SK-N-SH (cell line): ENCODE data around the gene NDFIP1. TPM values are rescaled to one million over a fixed set of nuclear protein-coding genes. Genes with fewer than 3 reads are reported as not detected.

Source experiments
- CTCF ChIA-PET: fragments of 300-600, 350-600 bp; formaldehyde crosslinking; extraction: SDS; loops from one replicate; lab custom pipeline; 2021; lab: Yijun Ruan, JAX
- POLR2A ChIA-PET: fragments of 350-600 bp; sonication (Branson Sonifier 250); formaldehyde crosslinking; extraction: SDS; loops from one replicate; lab custom pipeline; 2020; ENCODE audit warnings: antibody characterized with exemption, inconsistent platforms; lab: Yijun Ruan, JAX
- DNase-seq: peaks from one replicate; pipeline ENCODE4 v3.0.0; 2012
- H2AFZ ChIP-seq: fragments of 200-600 bp; sonication (generic); 2 replicates; pipeline ENCODE4 v1.8.1; 2016; ENCODE audit warnings: antibody characterized with exemption, mild to moderate bottlenecking, low read depth
- H3F3A ChIP-seq: fragments of 200-600 bp; sonication (generic); replicated peaks from 2 replicates; pipeline ENCODE3; 2016; ENCODE audit warnings: antibody characterized with exemption, mild to moderate bottlenecking; ENCODE audit not compliant: insufficient read depth
- H3K27ac ChIP-seq, 2 experiments: fragments of 200-500 bp in 1 of 2; fragments of 200-600 bp in 1 of 2; sonication (Bioruptor generic) in 1 of 2; sonication (generic), shearing (Covaris generic) in 1 of 2; 2 replicates each; pipeline versions ENCODE4 v1.5.1 to v1.6.1; 2014 to 2016; ENCODE audit warnings: low read depth in 2 of 2, inconsistent platforms in 1 of 2, low read length in 1 of 2, mild to moderate bottlenecking in 1 of 2, mixed read lengths in 1 of 2
- H3K27me3 ChIP-seq: fragments of 200-600 bp; sonication (generic), shearing (Covaris generic); 2 replicates; pipeline ENCODE4 v1.6.1; 2016; ENCODE audit warnings: mixed run types; ENCODE audit not compliant: insufficient read depth
- H3K36me3 ChIP-seq, 2 experiments: fragments of 200-500 bp in 1 of 2; fragments of 200-600 bp in 1 of 2; sonication (Bioruptor generic) in 1 of 2; sonication (generic) in 1 of 2; replicated peaks in 1 of 2; 2 replicates each; pipeline versions ENCODE3 to v1.5.1; 2014 to 2016; ENCODE audit warnings: low read length in 1 of 2, mild to moderate bottlenecking in 1 of 2; ENCODE audit not compliant: insufficient read depth in 2 of 2, control insufficient read depth in 1 of 2
- H3K4me1 ChIP-seq, 2 experiments: fragments of 200-500 bp in 1 of 2; fragments of 200-600 bp in 1 of 2; sonication (Bioruptor generic) in 1 of 2; sonication (generic), shearing (Covaris generic) in 1 of 2; 2 replicates each; pipeline versions ENCODE4 v1.5.1 to v1.6.1; 2014 to 2016; ENCODE audit warnings: low read depth in 1 of 2, low read length in 1 of 2, mixed run types in 1 of 2; ENCODE audit not compliant: insufficient read depth in 2 of 2, control insufficient read depth in 1 of 2
- H3K4me2 ChIP-seq: fragments of 200-600 bp; sonication (generic), shearing (Covaris generic); 2 replicates; pipeline ENCODE4 v1.6.1; 2017; ENCODE audit warnings: mixed run types
- H3K4me3 ChIP-seq, 2 experiments: fragments of 200-500 bp in 1 of 2; fragments of 200-600 bp in 1 of 2; sonication (Bioruptor generic) in 1 of 2; sonication (generic), shearing (Covaris generic) in 1 of 2; 2 replicates each; pipeline versions ENCODE4 v1.5.1 to v1.8.1; 2014 to 2016; ENCODE audit warnings: low read depth in 2 of 2, inconsistent platforms in 1 of 2, low read length in 1 of 2, mild to moderate bottlenecking in 1 of 2, mixed read lengths in 1 of 2, moderate library complexity in 1 of 2
- H3K79me2 ChIP-seq: fragments of 200-600 bp; sonication (generic); 2 replicates; pipeline ENCODE4 v1.8.1; 2017; ENCODE audit warnings: mild to moderate bottlenecking; ENCODE audit not compliant: insufficient read depth
- H3K9ac ChIP-seq: fragments of 200-600 bp; sonication (generic); 2 replicates; pipeline ENCODE4 v1.6.1; 2017; ENCODE audit warnings: mixed run types
- H3K9me2 ChIP-seq: fragments of 200-600 bp; sonication (generic); 2 replicates; pipeline ENCODE4 v1.6.1; 2017; ENCODE audit warnings: mixed run types
- H3K9me3 ChIP-seq: fragments of 200-600 bp; sonication (generic); 2 replicates; pipeline ENCODE4 v1.6.1; 2017; ENCODE audit warnings: mixed run types, mild to moderate bottlenecking, moderate library complexity
- H4K20me1 ChIP-seq: fragments of 200-600 bp; sonication (generic); 2 replicates; pipeline ENCODE4 v1.6.1; 2017; ENCODE audit warnings: mild to moderate bottlenecking, mixed run types; ENCODE audit not compliant: insufficient read depth
- CHD2 ChIP-seq: fragments of 150-350 bp; IDR thresholded peaks from 2 replicates; pipeline ENCODE4 v1.6.1; 2018; ENCODE audit warnings: low read length; ENCODE audit not compliant: partially characterized antibody
- ELF1 ChIP-seq: IDR thresholded peaks from 2 replicates; pipeline ENCODE4 v1.4.0; 2012
- EP300 ChIP-seq, 2 experiments: IDR thresholded peaks; 2 replicates each; pipeline versions ENCODE4 v1.4.0 to v1.6.1; 2012; ENCODE audit warnings: borderline replicate concordance in 1 of 2, low read depth in 1 of 2, low read length in 1 of 2
- FOSL2 ChIP-seq: IDR thresholded peaks from 2 replicates; pipeline ENCODE4 v1.4.0; 2012; ENCODE audit warnings: low read depth, mild to moderate bottlenecking, moderate library complexity, borderline replicate concordance
- FOXM1 ChIP-seq: IDR thresholded peaks from 2 replicates; pipeline ENCODE4 v1.4.0; 2012; ENCODE audit warnings: low read depth, mild to moderate bottlenecking
- GABPA ChIP-seq: IDR thresholded peaks from 2 replicates; pipeline ENCODE4 v1.4.0; 2012; ENCODE audit warnings: low read depth, mild to moderate bottlenecking
- GATA2 ChIP-seq: sonication (generic); formaldehyde crosslinking; IDR thresholded peaks from 2 replicates; pipeline ENCODE4 v1.5.0; 2020; ENCODE audit warnings: mild to moderate bottlenecking, missing genetic modification reagents
- MEF2A ChIP-seq: IDR thresholded peaks from 2 replicates; pipeline ENCODE4 v1.4.0; 2012; ENCODE audit warnings: low read depth, borderline replicate concordance
- MXI1 ChIP-seq: IDR thresholded peaks from 2 replicates; pipeline ENCODE4 v1.6.1; 2012; ENCODE audit warnings: mild to moderate bottlenecking, low read depth, low read length, improper control_type of control experiment
- PBX3 ChIP-seq: IDR thresholded peaks from 2 replicates; pipeline ENCODE4; 2012
- POLR2AphosphoS5 ChIP-seq: IDR thresholded peaks from 2 replicates; pipeline ENCODE4 v1.6.1; 2012; ENCODE audit warnings: low read depth, low read length
- RCOR1 ChIP-seq: fragments of 150-350 bp; IDR thresholded peaks from 2 replicates; pipeline ENCODE4 v1.6.1; 2017; ENCODE audit warnings: antibody characterized with exemption, low read length
- RFX5 ChIP-seq: IDR thresholded peaks from 2 replicates; pipeline ENCODE4 v1.6.1; 2012; ENCODE audit warnings: mild to moderate bottlenecking, improper control_type of control experiment, low read length
- SIN3A ChIP-seq: IDR thresholded peaks from 2 replicates; pipeline ENCODE4 v1.6.1; 2012; ENCODE audit warnings: low read depth, mild to moderate bottlenecking, low read length, moderate library complexity, borderline replicate concordance
- TCF12 ChIP-seq: IDR thresholded peaks from 2 replicates; pipeline ENCODE4 v1.4.0; 2012
- TEAD4 ChIP-seq: IDR thresholded peaks from 2 replicates; pipeline ENCODE4 v1.4.0; 2012; ENCODE audit warnings: mild to moderate bottlenecking, borderline replicate concordance; ENCODE audit not compliant: insufficient read depth
- YY1 ChIP-seq: IDR thresholded peaks from 2 replicates; pipeline ENCODE4 v1.4.0; 2012; ENCODE audit warnings: low read depth, mild to moderate bottlenecking
- WGBS: methylation state at CpG from one replicate; pipeline ENCODE4 v1.1.6; 2017; ENCODE audit warnings: low lambda C conversion rate; 5-methylcytosine and 5-hydroxymethylcytosine counted together
- polyA plus RNA-seq, 3 experiments: library from polyadenylated mRNA; depleted of rRNA; stranded (reverse); fragments of >200 nt; gene quantifications; 2 replicates each; pipeline ENCODE4 v1.2.3, GENCODE V29; 2012
- TF ChIP-seq, protein P1 (sequence below): IDR thresholded peaks from 2 replicates; pipeline ENCODE4 v1.4.0; 2012; ENCODE audit warnings: low read depth, borderline replicate concordance
- TF ChIP-seq, protein P2 (sequence below): fragments of 150-350 bp; IDR thresholded peaks from 2 replicates; pipeline ENCODE4 v1.6.1; 2017; ENCODE audit warnings: antibody characterized with exemption, low read length, low read depth, borderline replicate concordance

The NDFIP1 gene
- polyA plus RNA-seq, 1 of the 3 experiments (the other 2 are of a cell fraction), result 40.0 TPM

DNA sequence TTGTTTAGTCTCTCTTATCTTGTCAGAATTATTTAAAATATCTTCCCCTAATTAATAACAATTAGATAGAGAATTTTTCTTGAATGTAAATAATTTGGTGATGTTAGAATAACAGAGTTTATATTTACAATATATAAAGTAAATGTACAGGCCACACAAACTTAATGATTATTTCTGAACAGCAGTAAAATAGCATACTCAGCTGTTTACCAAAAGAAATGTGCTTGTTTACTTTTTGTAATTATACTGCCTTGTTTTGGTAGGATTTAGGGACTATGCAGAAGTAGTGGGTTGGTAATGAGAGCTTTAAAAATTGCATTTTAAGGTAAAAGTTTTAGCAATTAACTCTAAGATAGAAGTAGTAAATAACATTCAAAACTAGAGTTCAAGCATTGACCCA lies 17.4 kb downstream of the NDFIP1 start:
- Histone ChIP-seq H3K79me2 (peaks cover 100% of the 10 kb centered on the region), H3K36me3 (peaks cover 9 to 22% of the 10 kb centered on the region in 2 experiments), H3K9ac (no peak overlapping the region), H3K9me2 (no peaks in the 10 kb centered on the region), H3K4me3 (no peak overlapping the region), H3F3A (no peaks in the 10 kb centered on the region), H3K27me3 (no peaks in the 10 kb centered on the region)
- DNase-seq, result no peak
- ChIA-PET CTCF (interaction anchor here (1.4 to 1.7 kb wide), 2 partner anchors 111 to 113 kb away, joined by 5 to 6 read pairs; partner anchors contain the start of gene GNPDA1), POLR2A (no interaction called here)
- TF ChIP-seq YY1 (no peak), SIN3A (no peak), PBX3 (no peak), GATA2 (CRISPR knock-in tag) (no peak), GABPA (no peak), TEAD4 (no peak), MEF2A (no peak), POLR2AphosphoS5 (no peak), ELF1 (no peak)
- TF ChIP-seq, protein P1, sequence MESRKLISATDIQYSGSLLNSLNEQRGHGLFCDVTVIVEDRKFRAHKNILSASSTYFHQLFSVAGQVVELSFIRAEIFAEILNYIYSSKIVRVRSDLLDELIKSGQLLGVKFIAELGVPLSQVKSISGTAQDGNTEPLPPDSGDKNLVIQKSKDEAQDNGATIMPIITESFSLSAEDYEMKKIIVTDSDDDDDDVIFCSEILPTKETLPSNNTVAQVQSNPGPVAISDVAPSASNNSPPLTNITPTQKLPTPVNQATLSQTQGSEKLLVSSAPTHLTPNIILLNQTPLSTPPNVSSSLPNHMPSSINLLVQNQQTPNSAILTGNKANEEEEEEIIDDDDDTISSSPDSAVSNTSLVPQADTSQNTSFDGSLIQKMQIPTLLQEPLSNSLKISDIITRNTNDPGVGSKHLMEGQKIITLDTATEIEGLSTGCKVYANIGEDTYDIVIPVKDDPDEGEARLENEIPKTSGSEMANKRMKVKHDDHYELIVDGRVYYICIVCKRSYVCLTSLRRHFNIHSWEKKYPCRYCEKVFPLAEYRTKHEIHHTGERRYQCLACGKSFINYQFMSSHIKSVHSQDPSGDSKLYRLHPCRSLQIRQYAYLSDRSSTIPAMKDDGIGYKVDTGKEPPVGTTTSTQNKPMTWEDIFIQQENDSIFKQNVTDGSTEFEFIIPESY, result no peak
- TF ChIP-seq, all 33 proteins: peak for 0
- Histone ChIP-seq H3K9me3 (no peaks in the 10 kb centered on the region), H3K4me2 (no peak overlapping the region), H2AFZ (no peak overlapping the region), H3K4me1 (peaks cover 0 to 7% of the 10 kb centered on the region in 2 experiments; a peak in 1 of 4 replicates), H3K27ac (no peak overlapping the region), H4K20me1 (peaks cover 48% of the 10 kb centered on the region)

- Histone ChIP-seq H4K20me1 (peaks cover 42% of the 10 kb centered on the region), H3K9me2 (no peaks in the 10 kb centered on the region), H3K27me3 (no peaks in the 10 kb centered on the region), H3K4me2 (no peak overlapping the region), H3K36me3 (peaks cover 22 to 23% of the 10 kb centered on the region in 2 experiments), H3K4me1 (peaks cover 0 to 7% of the 10 kb centered on the region in 2 experiments; a peak in 1 of 4 replicates), H3F3A (no peaks in the 10 kb centered on the region), H3K79me2 (peaks cover 81% of the 10 kb centered on the region), H3K27ac (0 out of 4 replicates have a peak overlapping the region, but pooled peaks of 1 of the 2 experiments have one; percentile 8), H2AFZ (no peak overlapping the region), H3K9ac (no peak overlapping the region), H3K9me3 (no peaks in the 10 kb centered on the region), H3K4me3 (no peak overlapping the region)
- ChIA-PET CTCF (interaction anchor here (0.9 to 2.2 kb wide), 8 partner anchors 15 to 585 kb away, joined by 3 to 7 read pairs (median 3); partner anchors contain the start of gene GNPDA1), POLR2A (no interaction called here)
- WGBS, result 88% methylated on average over 3 of the region's 3 CpGs
- TF ChIP-seq YY1 (no peak), POLR2AphosphoS5 (no peak), RFX5 (no peak), GABPA (no peak), CHD2 (no peak), EP300 (IDR thresholded peaks at IDR 0.05; ENCODE audit: borderline replicate concordance in 1 of 2, low read depth in 1 of 2, low read length in 1 of 2) (no peak), FOXM1 (no peak), FOSL2 (no peak), RCOR1 (no peak), MXI1 (no peak), TCF12 (no peak)
- TF ChIP-seq, protein P2, sequence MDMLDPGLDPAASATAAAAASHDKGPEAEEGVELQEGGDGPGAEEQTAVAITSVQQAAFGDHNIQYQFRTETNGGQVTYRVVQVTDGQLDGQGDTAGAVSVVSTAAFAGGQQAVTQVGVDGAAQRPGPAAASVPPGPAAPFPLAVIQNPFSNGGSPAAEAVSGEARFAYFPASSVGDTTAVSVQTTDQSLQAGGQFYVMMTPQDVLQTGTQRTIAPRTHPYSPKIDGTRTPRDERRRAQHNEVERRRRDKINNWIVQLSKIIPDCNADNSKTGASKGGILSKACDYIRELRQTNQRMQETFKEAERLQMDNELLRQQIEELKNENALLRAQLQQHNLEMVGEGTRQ, result no peak
- no peak for DNase-seq
These were observed 20.2 kb downstream of the NDFIP1 start for GRCh38 chr5:142128675-142129208.
